GM19025 (cell line): Measurements from ENCODE around the gene BICC1.

Experiments
- ATAC-seq: cut with Tn5 transposase; IDR thresholded peaks from one replicate; pipeline ENCODE4 v1.9.1; 2021; ENCODE audit warnings: mild to moderate bottlenecking, low read depth, moderate library complexity; ENCODE audit not compliant: unreplicated experiment

Gene BICC1

GRCh38 chr10:58734116-58734515 is 221.4 kb downstream of the BICC1 start:
- no peak for ATAC-seq

- ATAC-seq, result no peak
Measured at GRCh38 chr10:58734664-58735063, 222.0 kb downstream of the BICC1 start.

GRCh38 chr10:58735087-58735486 is 222.4 kb downstream of the BICC1 start:
- no peak for ATAC-seq

- no peak for ATAC-seq
Measured at GRCh38 chr10:58740620-58741369, 228.1 kb downstream of the BICC1 start.

GRCh38 chr10:58741673-58742072 is 229.0 kb downstream of the BICC1 start:
- ATAC-seq, result no peak

GRCh38 chr10:58742141-58742540 is 229.5 kb downstream of the BICC1 start:
- no peak for ATAC-seq

GRCh38 chr10:58743466-58744115 is 230.9 kb downstream of the BICC1 start:
- no peak for ATAC-seq

- no peak for ATAC-seq
Measured at GRCh38 chr10:58746474-58747185, 234.0 kb downstream of the BICC1 start.

GRCh38 chr10:58747687-58748086 is 235.0 kb downstream of the BICC1 start:
- no peak for ATAC-seq

- no peak for ATAC-seq
Measured at GRCh38 chr10:58752665-58753064, 240.0 kb downstream of the BICC1 start.

- ATAC-seq, result no peak
Measured at GRCh38 chr10:58753425-58753824, 240.8 kb downstream of the BICC1 start.

- no peak for ATAC-seq
Measured at GRCh38 chr10:58754469-58755339, 242.0 kb downstream of the BICC1 start.

- no peak for ATAC-seq
Measured at GRCh38 chr10:58755340-58755610, 242.6 kb downstream of the BICC1 start.

GRCh38 chr10:58755677-58756076 is 243.0 kb downstream of the BICC1 start:
- ATAC-seq, result no peak

GRCh38 chr10:58756130-58756719 is 243.6 kb downstream of the BICC1 start:
- ATAC-seq, result no peak

- ATAC-seq, result no peak
Measured at GRCh38 chr10:58757352-58758065, 244.8 kb downstream of the BICC1 start.

GRCh38 chr10:58758321-58758720 is 245.6 kb downstream of the BICC1 start:
- ATAC-seq, result no peak

GRCh38 chr10:58764087-58764747 is 251.5 kb downstream of the BICC1 start:
- ATAC-seq, result no peak

GRCh38 chr10:58765910-58766309 is 253.2 kb downstream of the BICC1 start:
- no peak for ATAC-seq
